ENCODE data around the gene NFYC.

Gene NFYC

DNA sequence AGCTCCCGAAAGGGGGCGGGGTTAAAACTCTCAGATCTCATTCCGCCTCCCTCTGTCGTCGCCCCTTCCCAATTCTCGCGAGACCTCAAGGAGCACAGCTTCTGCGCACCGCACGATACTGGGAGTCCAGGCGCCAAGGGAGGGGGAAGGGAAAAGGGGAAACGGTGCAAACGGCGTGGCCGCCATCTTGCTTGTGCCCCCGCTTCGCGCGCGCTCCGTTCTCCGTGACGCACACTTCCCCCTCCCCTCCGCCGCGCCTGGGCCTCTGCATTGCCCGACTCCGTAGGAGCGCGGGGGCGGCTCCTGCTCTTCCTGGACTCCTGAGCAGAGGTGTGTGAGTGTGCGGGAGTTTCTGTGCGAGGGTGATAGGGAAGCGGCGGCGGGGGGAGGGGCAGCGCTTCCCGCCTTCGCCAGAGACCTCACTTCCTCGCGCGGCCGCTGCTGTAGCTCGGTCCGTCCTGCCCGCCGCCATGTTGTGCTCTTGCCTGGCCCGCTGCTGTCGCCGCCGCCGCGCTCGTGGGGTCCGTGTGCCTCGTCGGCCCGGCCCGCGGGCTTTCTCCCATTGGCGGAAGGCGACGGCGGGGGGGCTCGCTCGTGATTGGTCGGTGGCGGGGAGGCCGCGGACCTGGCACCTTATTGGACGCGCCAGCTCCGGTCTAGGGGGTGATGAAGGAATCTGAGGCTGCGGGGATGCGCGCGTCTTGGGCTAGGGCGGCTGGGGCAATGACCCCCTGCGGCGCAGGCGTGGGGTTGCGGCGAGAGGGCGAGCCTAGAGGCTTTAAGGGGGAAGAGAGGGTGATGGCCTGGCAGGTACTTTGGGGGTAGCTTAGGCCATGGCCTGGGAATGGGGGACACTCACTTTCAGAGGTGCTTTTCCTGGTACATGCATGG, at the start of gene NFYC:
TSS of gene NFYC (plus strand) at position 167 of the 891 bp plus-strand sequence. CDS start 47,140 bp downstream, outside the sequence.
- DNase-seq (ENCODE audit: low read depth in 2 of 2) = peak; percentile 92

DNA sequence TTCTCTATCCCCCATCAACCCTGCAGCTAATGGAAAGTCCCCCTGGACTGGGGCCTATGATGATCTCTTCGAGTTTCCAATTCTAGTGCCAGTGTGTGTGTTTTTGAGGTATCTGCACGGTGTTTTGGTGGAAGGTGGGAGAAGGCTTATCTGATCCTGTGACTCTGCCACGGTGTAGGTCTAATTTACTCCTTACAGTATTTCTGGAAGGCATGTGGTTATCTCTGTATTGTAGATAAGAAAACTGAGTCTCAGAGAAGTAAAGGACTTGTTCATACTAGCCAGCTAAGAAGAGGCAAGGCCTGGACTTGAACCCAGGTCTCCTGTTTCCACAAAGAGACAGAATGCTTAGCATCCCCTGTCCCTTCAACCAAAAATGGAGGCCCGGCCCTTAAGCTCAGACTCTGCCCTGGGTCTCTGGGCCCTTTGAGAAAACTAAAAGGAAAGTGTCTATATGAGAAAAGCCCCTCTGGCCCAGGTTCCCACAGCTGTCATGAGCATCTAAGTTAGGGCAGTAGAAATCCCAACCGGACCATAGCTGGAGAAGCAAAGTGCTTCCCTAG, 46.3 kb upstream of the NFYC start:
- DNase-seq (ENCODE audit: low read depth in 2 of 2) = no peak

GRCh38 chr1:40646315-40646714, 45.2 kb upstream of the NFYC start:
- no peak for DNase-seq (ENCODE audit: low read depth in 2 of 2)

DNA sequence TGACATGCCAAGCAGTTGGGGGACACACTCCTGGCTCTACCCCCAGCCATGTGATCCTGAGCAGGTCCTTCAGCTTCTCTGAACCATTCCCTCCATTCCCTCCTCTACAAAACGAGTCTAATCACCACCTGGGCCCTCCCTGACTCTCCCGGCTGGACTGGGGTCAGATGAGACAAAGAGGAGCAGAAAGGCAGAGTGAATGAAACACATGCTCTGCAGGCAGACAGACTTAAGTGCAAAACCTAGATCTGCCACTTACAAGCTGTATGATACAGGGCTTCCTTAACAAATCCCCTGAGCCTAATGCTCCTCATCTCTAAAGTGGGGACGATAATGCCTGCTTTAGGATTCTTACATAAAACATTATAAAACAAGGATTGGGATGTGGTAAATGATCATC, 43.3 kb upstream of the NFYC start:
- DNase-seq (ENCODE audit: low read depth in 2 of 2) = no peak

DNA sequence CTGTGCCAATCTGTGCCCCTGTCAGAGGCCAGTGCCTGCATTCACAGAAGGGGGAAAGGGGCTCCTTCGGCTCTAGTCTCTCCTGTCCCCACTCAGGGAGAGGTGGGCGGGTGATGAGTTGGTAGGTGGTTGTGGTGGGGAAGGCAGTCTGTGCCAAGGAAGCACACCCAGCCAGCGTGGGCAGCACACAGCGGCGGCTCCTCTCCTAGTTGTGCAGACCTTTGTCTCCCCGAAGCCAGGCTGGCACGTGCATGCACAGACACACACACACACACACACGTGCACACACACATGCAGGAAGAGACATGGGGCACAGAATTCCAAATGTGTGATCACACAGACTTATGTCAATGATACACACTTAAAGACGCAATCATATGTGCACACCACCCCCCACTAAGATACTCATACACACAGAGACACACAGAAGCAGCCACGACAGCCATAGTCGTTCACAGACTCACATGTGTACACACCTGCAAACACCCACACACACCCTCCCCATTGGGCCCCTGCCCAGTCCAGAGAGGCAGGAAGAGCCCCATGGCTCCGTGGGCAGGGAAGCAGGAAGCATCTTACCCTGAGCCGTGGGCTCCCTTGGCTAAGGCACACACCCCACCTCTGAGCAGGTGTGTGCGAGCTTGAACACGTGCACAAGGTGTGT, 42.4 kb upstream of the NFYC start:
- DNase-seq (ENCODE audit: low read depth in 2 of 2) = no peak

DNA sequence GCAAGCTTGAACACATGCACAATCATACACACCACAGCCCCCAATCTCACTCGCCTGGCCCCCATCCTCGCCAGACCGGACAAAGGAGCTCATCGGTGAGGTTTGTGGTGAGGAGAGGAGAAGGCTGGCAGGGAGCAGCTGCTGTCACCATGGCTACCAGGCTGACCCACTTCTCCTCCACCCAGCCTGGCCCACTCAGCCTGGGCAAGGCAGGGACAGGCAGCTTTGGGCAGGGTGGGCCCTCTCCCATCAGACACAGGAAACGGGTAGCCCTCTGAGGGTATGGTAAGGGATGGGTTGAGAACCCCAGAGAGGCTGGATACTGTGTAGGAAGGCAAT, 41.9 kb upstream of the NFYC start:
- no peak for DNase-seq (ENCODE audit: low read depth in 2 of 2)

- DNase-seq (ENCODE audit: low read depth in 2 of 2) = no peak
Measured at GRCh38 chr1:40650075-40650474, 41.4 kb upstream of the NFYC start.

DNA sequence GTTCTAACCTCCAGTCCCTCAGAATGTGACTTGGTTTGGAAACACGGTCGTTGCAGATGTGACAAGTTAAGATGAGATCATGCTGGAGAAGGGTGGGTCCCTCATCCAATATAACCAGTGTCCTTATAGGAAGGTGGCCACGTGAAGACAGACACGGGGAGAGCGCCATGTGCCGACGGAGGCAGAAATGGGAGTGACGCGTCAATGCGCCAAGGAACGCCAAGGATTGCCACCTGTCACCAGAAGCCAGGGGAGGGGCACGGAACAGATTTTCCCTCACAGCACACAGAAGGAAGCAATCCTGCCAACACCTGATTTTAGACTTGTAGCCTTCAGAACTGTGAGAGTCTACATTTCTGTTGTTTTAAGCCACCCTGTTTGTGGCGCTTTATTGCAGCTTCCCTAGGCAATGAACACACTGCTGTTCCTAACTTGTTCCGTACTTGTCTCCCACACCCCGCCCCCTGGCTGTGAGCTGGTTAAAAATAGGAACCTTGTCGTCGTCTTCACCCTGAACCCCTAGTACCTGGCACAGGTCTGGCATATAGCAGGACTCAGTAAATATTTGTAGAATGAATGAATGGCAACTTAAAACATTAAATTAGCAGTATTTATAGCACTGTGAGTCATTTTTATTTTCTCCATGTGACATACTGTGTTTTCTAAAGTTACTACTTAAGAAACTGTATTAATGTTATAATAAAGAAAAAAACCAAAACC, 40.2 kb upstream of the NFYC start:
- no peak for DNase-seq (ENCODE audit: low read depth in 2 of 2)

DNA sequence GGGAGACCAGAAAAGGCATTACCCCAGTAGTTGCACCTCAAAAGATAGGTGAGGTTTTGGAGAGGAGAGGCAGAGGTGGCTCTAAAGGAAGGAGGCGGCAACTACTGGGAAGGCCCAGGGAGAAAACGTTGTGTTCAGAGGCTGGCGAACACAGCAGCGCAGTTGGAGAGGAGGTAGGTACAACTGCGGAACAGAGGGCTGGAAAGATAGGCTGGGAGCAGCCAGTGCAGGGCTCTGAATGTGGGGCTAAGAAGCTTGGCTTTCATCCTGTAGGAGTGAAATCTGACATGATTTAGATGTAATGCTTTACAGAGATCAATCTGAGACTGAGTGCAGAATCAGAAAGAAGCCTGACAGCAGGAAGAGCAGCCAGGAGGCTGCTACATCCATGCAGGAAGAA, 39.0 kb upstream of the NFYC start:
- DNase-seq (ENCODE audit: low read depth in 2 of 2) = no peak

GRCh38 chr1:40652979-40653378, 38.5 kb upstream of the NFYC start:
- no peak for DNase-seq (ENCODE audit: low read depth in 2 of 2)

DNA sequence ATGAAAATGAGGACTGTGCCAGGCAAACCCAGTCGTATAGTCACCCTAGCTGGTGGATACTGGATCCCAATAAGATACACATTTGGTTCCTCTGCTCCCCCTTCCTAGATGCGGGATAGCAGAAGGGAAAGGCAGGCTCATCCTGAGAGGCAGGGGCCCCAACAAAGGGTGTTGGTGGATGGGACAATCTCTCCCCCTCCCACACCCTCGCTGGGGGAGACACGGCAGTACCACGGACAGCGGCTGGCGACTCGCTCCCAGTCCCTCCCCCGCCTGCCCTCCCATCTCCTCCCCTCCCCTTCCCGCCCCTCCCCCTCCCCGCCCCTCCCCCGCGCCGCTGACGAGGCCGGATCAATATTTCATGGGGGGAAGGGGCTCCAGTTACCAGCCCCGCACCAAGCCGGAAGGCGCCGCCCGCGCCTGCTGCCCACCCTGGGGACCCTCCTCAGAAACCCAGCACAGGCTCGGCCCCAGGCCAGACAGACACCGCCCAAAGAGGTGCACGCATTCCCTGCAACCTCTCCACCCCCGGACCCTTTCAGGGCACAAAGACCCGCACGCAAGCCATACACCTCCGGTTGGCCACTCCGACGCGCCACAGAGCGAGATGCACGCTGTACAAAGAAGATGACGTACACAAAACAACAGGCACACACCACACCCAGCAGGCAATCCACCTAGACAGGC, 37.5 kb upstream of the NFYC start:
- no peak for DNase-seq (ENCODE audit: low read depth in 2 of 2)

DNA sequence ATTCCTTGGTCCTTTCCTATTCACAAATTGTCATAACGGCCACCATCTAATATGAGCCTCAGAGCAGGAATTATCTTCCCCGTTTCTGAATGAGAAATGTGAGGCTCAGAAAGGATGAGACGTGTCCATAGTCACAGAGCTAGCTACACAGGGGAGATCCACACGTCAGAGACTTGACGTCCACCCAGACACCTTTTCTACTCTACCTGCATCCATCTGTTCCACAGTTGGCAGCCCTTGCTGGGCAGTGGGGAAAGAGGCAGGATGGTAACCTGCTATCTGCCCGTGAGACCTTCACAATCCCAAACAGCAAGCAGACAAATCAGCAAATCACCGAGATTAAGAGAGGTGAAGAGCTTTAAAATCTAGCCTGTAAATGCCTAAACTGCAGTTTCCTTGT, 34.5 kb upstream of the NFYC start:
- DNase-seq (ENCODE audit: low read depth in 2 of 2) = no peak

- no peak for DNase-seq (ENCODE audit: low read depth in 2 of 2)
Measured at GRCh38 chr1:40658751-40659648, 32.5 kb upstream of the NFYC start.

GRCh38 chr1:40659649-40659947, 31.9 kb upstream of the NFYC start:
- no peak for DNase-seq (ENCODE audit: low read depth in 2 of 2)

GRCh38 chr1:40661678-40662077, 29.8 kb upstream of the NFYC start:
- DNase-seq (ENCODE audit: low read depth in 2 of 2) = no peak

DNA sequence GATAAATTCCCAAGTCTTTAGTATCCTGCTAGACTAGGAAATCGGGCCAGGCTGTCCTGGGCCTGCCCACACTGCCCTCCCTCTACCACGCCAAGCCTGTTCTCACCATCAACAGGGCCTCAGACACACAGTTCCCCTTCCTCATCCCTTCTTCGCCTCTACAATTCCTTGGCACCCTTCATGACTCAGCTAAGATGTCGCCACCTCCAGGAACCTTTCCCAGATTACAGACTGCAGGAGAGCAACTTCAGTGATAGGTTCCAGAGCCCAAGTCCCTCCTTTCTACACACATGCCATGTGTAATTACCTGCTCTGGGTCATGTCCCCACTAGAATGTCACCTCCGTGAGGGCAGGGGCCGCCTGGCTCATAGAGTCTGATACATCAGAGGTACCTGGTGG, 29.4 kb upstream of the NFYC start:
- no peak for DNase-seq (ENCODE audit: low read depth in 2 of 2)

DNA sequence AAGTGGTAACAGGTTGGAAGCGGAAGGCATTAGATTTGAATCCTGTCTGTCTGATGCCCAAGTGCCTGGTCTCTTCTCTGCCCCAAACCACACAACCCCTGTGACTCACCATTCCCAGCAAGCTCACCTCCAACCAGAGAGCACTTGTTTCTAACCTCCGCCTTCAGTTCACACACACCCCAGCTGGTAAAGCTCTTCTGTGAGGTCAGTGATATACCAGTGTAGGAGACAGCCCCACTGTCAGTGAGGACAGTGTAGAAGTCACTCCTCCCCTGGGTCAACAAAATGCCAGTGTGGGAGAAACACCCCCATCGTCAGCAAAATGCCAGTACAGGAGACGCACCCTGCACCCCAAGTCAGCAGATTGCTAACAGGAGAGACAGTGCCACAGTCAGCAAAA, 28.6 kb upstream of the NFYC start:
- DNase-seq (ENCODE audit: low read depth in 2 of 2) = no peak

DNA sequence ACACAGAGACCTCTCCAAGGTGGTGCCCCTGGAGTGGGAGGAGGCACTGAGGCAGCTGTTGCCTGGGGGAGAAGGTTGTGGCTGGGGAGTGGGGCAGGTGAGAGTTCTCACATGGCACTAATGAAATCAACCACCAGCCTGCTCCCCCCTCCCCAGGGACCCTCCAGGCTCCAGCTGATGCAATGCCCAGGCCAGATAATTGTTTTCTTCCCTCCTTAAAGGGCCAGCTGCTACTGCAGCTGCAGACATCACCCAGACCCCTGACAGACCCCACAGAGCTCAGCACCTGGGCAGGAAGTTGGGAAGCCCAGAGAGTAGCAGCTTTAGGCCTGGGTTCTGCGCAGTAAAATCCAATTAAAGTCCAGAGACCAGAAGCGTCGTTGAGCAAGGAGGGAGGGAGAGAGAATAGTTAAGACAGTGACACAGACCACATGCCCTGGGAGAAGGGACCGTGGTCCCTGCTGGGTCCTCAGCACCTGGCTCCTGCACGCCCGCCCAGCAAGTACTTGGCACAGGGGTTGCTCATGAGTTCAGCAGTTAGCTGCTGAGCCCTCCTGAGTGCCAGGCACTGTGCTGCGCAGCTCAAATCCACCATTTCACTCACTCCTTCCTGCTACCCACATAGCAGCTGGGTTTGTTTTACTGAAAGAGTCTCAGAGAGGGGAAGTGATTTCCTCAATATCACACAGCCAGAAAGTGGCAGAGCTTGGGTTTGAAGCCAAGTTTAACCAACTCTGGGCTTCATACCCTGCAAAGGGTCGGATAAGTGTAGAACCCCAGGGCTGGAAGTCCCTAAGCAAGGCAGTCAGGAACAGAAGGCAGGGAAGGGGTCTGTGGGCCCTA, 28.0 kb upstream of the NFYC start:
- no peak for DNase-seq (ENCODE audit: low read depth in 2 of 2)

DNA sequence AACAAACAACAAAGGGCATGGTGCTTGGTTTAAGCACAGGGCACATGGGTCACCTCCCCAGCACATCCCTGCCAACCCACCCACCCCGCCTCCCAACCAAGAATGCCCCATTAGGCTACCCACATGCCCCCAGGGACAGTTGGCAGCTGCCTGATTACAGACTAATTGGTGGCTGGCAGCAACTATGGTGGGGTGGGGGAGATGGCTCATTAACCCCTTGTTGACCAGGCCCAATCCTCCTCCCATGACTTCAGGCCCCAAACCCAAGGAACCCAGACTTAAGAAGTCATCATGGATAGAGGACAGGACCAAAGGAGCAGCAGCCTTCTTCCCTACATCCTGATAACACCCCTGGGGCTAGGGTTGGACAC, 27.4 kb upstream of the NFYC start:
- no peak for DNase-seq (ENCODE audit: low read depth in 2 of 2)

- DNase-seq (ENCODE audit: low read depth in 2 of 2) = no peak
Measured at GRCh38 chr1:40664791-40665190, 26.7 kb upstream of the NFYC start.

All from activated CD4-positive, alpha-beta T cell treated with anti-CD3 and anti-CD28 coated beads for 24 hours (primary cell).